Smooth muscle cell (in vitro differentiated cells): ENCODE measurements around the gene EPS15. TPM values are rescaled to one million over a fixed set of nuclear protein-coding genes. Genes with fewer than 3 reads are reported as not detected.

ENCODE experiments used
- DNase-seq: peaks from one replicate; lab custom pipeline; 2025; ENCODE audit not compliant: unreplicated experiment; lab: John Stamatoyannopoulos, UW
- H2AFZ ChIP-seq: fragments of 200-600 bp; sonication (generic); 2 replicates; pipeline ENCODE4 v1.6.0; 2016; ENCODE audit warnings: antibody characterized with exemption, low read depth, mild to moderate bottlenecking
- H3F3A ChIP-seq: fragments of 200-600 bp; sonication (generic); 2 replicates; pipeline ENCODE4 v1.6.0; 2017; ENCODE audit warnings: antibody characterized with exemption, low read depth
- H3K27ac ChIP-seq: fragments of 200-600 bp; sonication (generic); 2 replicates; pipeline ENCODE4 v1.5.1; 2016; ENCODE audit warnings: low read depth, mild to moderate bottlenecking
- H3K27me3 ChIP-seq: fragments of 200-600 bp; sonication (generic); 2 replicates; pipeline ENCODE4 v1.6.1; 2016; ENCODE audit warnings: low read depth, mild to moderate bottlenecking
- H3K36me3 ChIP-seq: fragments of 200-600 bp; sonication (generic); 2 replicates; pipeline ENCODE4 v1.5.1; 2016; ENCODE audit warnings: low read depth
- H3K4me1 ChIP-seq: fragments of 200-600 bp; sonication (generic); 2 replicates; pipeline ENCODE4 v1.5.1; 2016; ENCODE audit warnings: low read depth
- H3K4me2 ChIP-seq: fragments of 200-600 bp; sonication (generic); 2 replicates; pipeline ENCODE4 v1.6.0; 2016; ENCODE audit warnings: mild to moderate bottlenecking
- H3K4me3 ChIP-seq: fragments of 200-600 bp; sonication (generic); 2 replicates; pipeline ENCODE4 v1.5.1; 2016; ENCODE audit warnings: mild to moderate bottlenecking
- H3K79me2 ChIP-seq: fragments of 200-600 bp; sonication (generic); 2 replicates; pipeline ENCODE4 v1.6.0; 2016; ENCODE audit warnings: low read depth, mild to moderate bottlenecking
- H3K9ac ChIP-seq: fragments of 200-600 bp; sonication (generic); 2 replicates; pipeline ENCODE4 v1.6.0; 2016; ENCODE audit warnings: low read depth
- H3K9me3 ChIP-seq: fragments of 200-600 bp; sonication (generic); replicated peaks from 2 replicates; pipeline ENCODE4 v1.5.1; 2016; ENCODE audit warnings: low read depth
- H4K20me1 ChIP-seq: fragments of 200-600 bp; sonication (generic); 2 replicates; pipeline ENCODE4 v1.6.0; 2016; ENCODE audit warnings: low read depth
- CTCF ChIP-seq: fragments of 200-600 bp; sonication (generic); IDR thresholded peaks from 2 replicates; pipeline ENCODE4 v1.5.1; 2017; ENCODE audit warnings: borderline replicate concordance, mild to moderate bottlenecking, antibody characterized with exemption; ENCODE audit not compliant: insufficient read depth, poor library complexity, severe bottlenecking
- WGBS: methylation state at CpG from one replicate; pipeline ENCODE4 v1.1.7; 2016; ENCODE audit warnings: low lambda C conversion rate; 5-methylcytosine and 5-hydroxymethylcytosine counted together
- polyA plus RNA-seq: library from polyadenylated mRNA; unstranded; fragments of >200 nt; fragmentation: Nextera tagmentation; extraction: Ambion mirVana; gene quantifications from 2 replicates; pipeline ENCODE4 v1.2.1, GENCODE V29; 2016
- total RNA-seq: library from RNA; depleted of rRNA; stranded (reverse); fragments of >200 nt; gene quantifications from 2 replicates; pipeline ENCODE4 v1.2.3, GENCODE V29; 2014

The EPS15 gene
- total and polyA plus RNA-seq, 2 experiments from 2014 or later: 9.0 to 54.3 TPM

GRCh38 chr1:51316113-51316845, 202.8 kb downstream of the EPS15 start:
- H3K27me3 ChIP-seq: no peaks in the 10 kb centered on the region

GRCh38 chr1:51314974-51315373, 204.1 kb downstream of the EPS15 start:
- Histone ChIP-seq H3K27me3 (no peaks in the 10 kb centered on the region), H3K79me2 (no peaks in the 10 kb centered on the region), H3K9ac (no peak overlapping the region), H3K4me2 (no peak overlapping the region), H4K20me1 (no peaks in the 10 kb centered on the region), H3K9me3 (no peaks in the 10 kb centered on the region), H3K36me3 (no peaks in the 10 kb centered on the region), H3K27ac (peak overlapping the region; percentile 87), H2AFZ (no peak overlapping the region), H3F3A (no peaks in the 10 kb centered on the region), H3K4me3 (no peak overlapping the region), H3K4me1 (peaks cover 3% of the 10 kb centered on the region)
- DNase-seq: no peak
- 63% methylated on average over 3 of the region's 3 CpGs for WGBS
- TF ChIP-seq CTCF: no peak

More at GRCh38 chr1:51316113-51316845, 202.8 kb downstream of the EPS15 start:
- Histone ChIP-seq H3K36me3 (no peaks in the 10 kb centered on the region), H4K20me1 (no peaks in the 10 kb centered on the region), H3K9me3 (no peaks in the 10 kb centered on the region), H3K9ac (no peak overlapping the region), H3K4me1 (peaks cover 3% of the 10 kb centered on the region), H3K4me2 (no peak overlapping the region), H2AFZ (no peak overlapping the region), H3K79me2 (no peaks in the 10 kb centered on the region), H3F3A (no peaks in the 10 kb centered on the region), H3K4me3 (no peak overlapping the region), H3K27ac (no peak overlapping the region)
- 92% methylated on average over 9 of the region's 9 CpGs for WGBS
- no peak for TF ChIP-seq CTCF
- DNase-seq: no peak

GRCh38 chr1:51313961-51314777, 204.9 kb downstream of the EPS15 start:
- WGBS: 63% methylated on average over 12 of the region's 12 CpGs
- Histone ChIP-seq H3K9me3 (no peaks in the 10 kb centered on the region), H4K20me1 (no peaks in the 10 kb centered on the region), H3F3A (no peaks in the 10 kb centered on the region), H3K79me2 (no peaks in the 10 kb centered on the region), H3K27me3 (no peaks in the 10 kb centered on the region), H3K4me2 (peak overlapping the region; percentile 67), H3K9ac (peak overlapping the region; percentile 60), H3K4me1 (peaks cover 3% of the 10 kb centered on the region), H3K27ac (peak overlapping the region; percentile 87), H3K36me3 (no peaks in the 10 kb centered on the region), H2AFZ (no peak overlapping the region), H3K4me3 (no peak overlapping the region)
- TF ChIP-seq CTCF: no peak
- no peak for DNase-seq
